ENCODE results near the gene TP63.
"Not testable (repeated sequence)": the region's sequence is repeated elsewhere in the genome, so short reads cannot be mapped to it uniquely, and the experiment has no call there.

Gene TP63

DNA sequence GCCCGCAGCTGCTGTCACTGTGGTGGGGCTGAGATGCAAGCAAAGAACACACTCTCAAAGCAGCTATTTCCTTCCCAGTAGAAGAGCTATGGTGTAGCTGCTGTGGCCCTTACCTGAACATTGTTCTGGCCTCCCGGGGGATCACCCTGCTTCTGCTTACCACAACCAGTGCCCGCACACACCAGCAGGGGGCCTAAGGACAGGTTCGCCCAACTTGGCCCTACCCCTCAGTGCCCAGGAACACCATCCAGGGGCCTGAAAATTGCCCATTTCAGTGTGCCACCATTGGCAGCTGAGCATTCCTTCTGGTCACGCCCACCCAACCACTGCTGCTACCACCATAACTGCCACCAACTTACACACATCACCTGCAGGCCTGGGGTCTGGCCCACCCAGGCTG lies 113.0 kb downstream of the TP63 start:
- CTCF ChIA-PET = interaction anchor here (1.0 to 2.1 kb wide), 2 partner anchors 13 to 28 kb away, joined by 3 to 8 read pairs; no protein-coding TSS in a partner anchor
- TF ChIP-seq, protein P1, sequence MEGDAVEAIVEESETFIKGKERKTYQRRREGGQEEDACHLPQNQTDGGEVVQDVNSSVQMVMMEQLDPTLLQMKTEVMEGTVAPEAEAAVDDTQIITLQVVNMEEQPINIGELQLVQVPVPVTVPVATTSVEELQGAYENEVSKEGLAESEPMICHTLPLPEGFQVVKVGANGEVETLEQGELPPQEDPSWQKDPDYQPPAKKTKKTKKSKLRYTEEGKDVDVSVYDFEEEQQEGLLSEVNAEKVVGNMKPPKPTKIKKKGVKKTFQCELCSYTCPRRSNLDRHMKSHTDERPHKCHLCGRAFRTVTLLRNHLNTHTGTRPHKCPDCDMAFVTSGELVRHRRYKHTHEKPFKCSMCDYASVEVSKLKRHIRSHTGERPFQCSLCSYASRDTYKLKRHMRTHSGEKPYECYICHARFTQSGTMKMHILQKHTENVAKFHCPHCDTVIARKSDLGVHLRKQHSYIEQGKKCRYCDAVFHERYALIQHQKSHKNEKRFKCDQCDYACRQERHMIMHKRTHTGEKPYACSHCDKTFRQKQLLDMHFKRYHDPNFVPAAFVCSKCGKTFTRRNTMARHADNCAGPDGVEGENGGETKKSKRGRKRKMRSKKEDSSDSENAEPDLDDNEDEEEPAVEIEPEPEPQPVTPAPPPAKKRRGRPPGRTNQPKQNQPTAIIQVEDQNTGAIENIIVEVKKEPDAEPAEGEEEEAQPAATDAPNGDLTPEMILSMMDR (IDR thresholded peaks at IDR 0.05; ENCODE audit: control extremely low read depth, extremely low read depth, low read depth, missing control alignments) = no peak
- no peak for DNase-seq (ENCODE audit: extremely low spot score)
- POLR2A ChIA-PET = no interaction called here

DNA sequence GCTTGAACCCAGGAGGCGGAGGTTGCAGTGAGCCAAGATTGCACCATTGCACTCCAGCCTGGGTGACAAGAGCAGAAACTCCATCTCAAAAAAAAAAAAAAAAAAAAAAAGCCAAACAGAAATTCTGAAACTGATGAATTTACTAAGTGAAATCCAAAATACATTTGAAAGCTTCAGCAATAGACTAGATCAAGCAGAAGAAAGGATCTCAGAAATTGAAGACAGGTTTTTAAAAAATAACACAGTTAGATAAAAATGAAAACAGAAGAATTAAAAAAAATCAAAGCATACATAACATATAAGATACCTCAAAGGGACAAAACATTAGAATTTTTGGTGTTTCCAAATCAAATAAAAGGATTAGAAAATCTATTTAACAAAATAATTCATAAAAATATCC lies 114.4 kb downstream of the TP63 start:
- ChIA-PET CTCF (interaction anchor here (2.1 kb wide), 1 partner anchor 15 kb away, joined by 8 read pairs; no protein-coding TSS in a partner anchor), POLR2A (no interaction called here)

DNA sequence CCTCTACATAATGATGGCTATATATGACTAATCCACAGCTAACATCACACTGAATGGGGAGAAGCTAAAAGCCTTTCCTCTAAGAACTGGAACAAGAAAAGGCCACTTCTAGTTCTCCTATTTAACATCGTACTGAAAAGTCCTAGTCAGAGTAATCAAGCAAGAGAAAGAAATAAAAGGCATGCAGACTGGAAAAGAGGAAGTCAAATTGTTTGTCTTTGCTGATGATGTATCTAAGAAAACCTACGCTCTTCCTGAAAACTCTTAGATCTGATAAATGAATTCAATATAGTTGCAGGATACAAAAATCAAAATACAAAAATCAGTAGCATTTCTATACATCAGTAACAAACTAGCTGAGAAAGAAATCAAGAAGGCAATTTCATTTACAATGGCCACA lies 116.9 kb downstream of the TP63 start:
- TF ChIP-seq, protein P1 (IDR thresholded peaks at IDR 0.05; ENCODE audit: control extremely low read depth, extremely low read depth, low read depth, missing control alignments) = no peak
- ChIA-PET POLR2A (no interaction called here), CTCF (interaction anchor here (1.4 kb wide), 1 partner anchor 62 kb away, joined by 3 read pairs; no protein-coding TSS in a partner anchor)
- no peak for DNase-seq (ENCODE audit: extremely low spot score)

More for the DNA sequence above, 114.4 kb downstream of the TP63 start:
- DNase-seq (ENCODE audit: extremely low spot score) = no peak
- TF ChIP-seq, protein P1 (IDR thresholded peaks at IDR 0.05; ENCODE audit: control extremely low read depth, extremely low read depth, low read depth, missing control alignments) = no peak

DNA sequence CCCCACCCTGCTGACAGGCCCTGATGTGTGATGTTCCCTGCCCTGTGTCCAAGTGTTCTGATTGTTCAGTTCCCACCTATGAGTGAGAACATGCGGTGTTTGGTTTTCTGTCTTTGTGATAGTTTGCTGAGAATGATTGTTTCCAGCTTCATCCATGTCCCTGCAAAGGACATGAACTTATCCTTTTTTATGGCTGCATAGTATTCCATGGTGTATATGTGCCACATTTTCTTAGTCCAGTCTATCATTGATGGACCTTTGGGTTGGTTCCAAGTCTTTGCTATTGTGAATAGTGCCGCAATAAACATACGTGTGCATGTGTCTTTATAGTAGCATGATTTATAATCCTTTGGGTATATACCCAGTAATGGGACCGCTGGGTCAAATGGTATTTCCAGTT lies 119.8 kb downstream of the TP63 start:
- CTCF ChIA-PET; DNase-seq (ENCODE audit: extremely low spot score): not testable (repeated sequence)

DNA sequence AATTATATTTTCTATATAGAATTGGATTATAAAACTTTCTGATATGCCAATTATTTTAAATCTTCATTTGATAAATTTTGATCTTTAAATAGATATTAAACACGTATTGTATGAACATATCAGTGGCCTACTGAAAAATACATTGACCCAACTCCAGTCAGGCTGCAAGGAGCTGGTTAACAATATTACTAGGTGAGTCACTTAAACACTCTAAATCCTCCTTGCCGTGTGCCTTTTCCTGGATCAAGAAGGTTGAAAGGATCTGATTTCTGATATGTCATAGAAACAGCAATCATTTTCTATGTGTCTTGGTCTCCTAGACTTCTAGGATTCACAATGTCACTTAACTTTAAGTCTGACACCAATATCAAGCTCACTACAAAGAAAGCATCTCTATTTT lies 123.2 kb downstream of the TP63 start:
- POLR2A ChIA-PET = no interaction called here
- DNase-seq (ENCODE audit: extremely low spot score) = no peak
- CTCF ChIA-PET = interaction anchor here (1.0 to 1.5 kb wide), 4 partner anchors 17 to 42 kb away, joined by 3 to 4 read pairs (median 3); no protein-coding TSS in a partner anchor
- TF ChIP-seq, protein P1 (IDR thresholded peaks at IDR 0.05; ENCODE audit: control extremely low read depth, extremely low read depth, low read depth, missing control alignments) = no peak

More for the DNA sequence above, 119.8 kb downstream of the TP63 start:
- POLR2A ChIA-PET = not testable (repeated sequence)

DNA sequence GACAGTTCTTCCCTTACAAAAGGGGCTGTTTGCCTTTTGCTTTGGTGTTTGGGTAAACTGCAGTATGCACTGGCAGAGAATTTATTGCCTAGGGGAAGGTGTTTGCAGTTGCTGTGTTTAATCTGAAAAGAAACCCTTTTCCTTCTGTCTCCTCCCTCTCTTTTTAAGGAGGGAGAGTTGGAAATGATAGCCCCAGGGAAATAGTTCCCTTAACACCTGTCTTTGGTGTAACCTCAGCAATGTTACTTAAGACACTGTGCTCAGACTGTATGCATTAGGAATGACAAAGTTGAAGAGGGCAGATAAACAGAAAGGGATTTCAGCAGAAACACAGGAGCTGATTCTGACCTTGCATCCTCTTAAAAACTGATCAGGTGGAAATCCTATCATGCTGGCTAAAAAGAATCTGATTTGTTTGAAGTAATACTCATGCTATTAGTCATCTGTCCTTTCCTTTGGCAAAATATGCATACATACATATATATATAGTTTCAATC lies 125.4 kb downstream of the TP63 start:
- POLR2A ChIA-PET = no interaction called here
- TF ChIP-seq, protein P1 (IDR thresholded peaks at IDR 0.05; ENCODE audit: control extremely low read depth, extremely low read depth, low read depth, missing control alignments) = no peak
- no peak for DNase-seq (ENCODE audit: extremely low spot score)
- CTCF ChIA-PET = no interaction called here

DNA sequence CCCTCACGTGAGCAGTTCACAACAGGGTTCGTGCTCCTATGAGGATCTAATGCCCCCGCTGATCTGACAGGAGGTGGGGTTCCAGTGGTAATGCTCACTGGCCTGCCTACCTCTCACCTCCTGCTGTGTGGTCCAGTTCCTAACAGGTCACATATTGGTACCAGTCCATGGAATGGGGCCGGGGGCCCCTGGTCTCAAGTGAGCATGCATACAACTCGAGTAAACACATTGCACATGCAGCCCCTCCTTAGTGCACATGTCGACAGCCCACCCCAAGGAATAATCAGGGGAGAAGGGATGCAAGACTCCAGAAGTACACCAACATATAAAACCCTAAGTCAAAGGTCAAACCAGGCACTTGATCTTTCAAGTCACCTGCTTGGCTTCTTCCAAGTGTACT lies 127.0 kb downstream of the TP63 start:
- TF ChIP-seq, protein P1 (IDR thresholded peaks at IDR 0.05; ENCODE audit: control extremely low read depth, extremely low read depth, low read depth, missing control alignments) = no peak
- CTCF ChIA-PET = no interaction called here
- POLR2A ChIA-PET = no interaction called here
- no peak for DNase-seq (ENCODE audit: extremely low spot score)

Data from GM10248 (cell line).